Esophagus muscularis mucosa (tissue), 4 donors: ENCODE results near the gene PALMD. TPM values are rescaled to one million over a fixed set of nuclear protein-coding genes. Genes with fewer than 3 reads are reported as not detected.

Experiments
- DNase-seq: peaks from one replicate; pipeline ENCODE4 v3.0.0-alpha.2; 2017; ENCODE audit errors: extremely low spot score
- H3K27ac ChIP-seq, 4 donors: fragments of 200-600 bp; sonication (generic); replicated peaks in 1 of 4; 1 replicate in 3 of 4; 2 replicates in 1 of 4; pipeline ENCODE4 v1.5.1; 2016 to 2019; ENCODE audit warnings: mild to moderate bottlenecking in 1 of 4
- H3K27me3 ChIP-seq, 4 donors: fragments of 200-600 bp; sonication (generic); one replicate each; pipeline versions ENCODE4 v1.5.1 to v1.6.0; 2016 to 2019
- H3K36me3 ChIP-seq, 4 donors: fragments of 200-600 bp; sonication (generic); one replicate each; pipeline ENCODE4 v1.5.1; 2016 to 2019
- H3K4me1 ChIP-seq, 4 donors: fragments of 200-600 bp; sonication (generic); one replicate each; pipeline ENCODE4 v1.5.1; 2016 to 2019
- H3K4me3 ChIP-seq, 4 donors: fragments of 200-600 bp; sonication (generic); 1 replicate in 2 of 4; 2 replicates in 2 of 4; pipeline ENCODE4 v1.5.1; 2016 to 2019; ENCODE audit warnings: mild to moderate bottlenecking in 4 of 4, moderate library complexity in 1 of 4
- H3K9me3 ChIP-seq, 4 donors: fragments of 200-600 bp; sonication (generic); 1 replicate in 3 of 4; 2 replicates in 1 of 4; pipeline ENCODE4 v1.5.1; 2016 to 2019
- CTCF ChIP-seq, 3 experiments: fragments of 200-600 bp in 2 of 3; fragments of 450-650 bp in 1 of 3; sonication (generic) in 2 of 3; IDR thresholded peaks; one replicate each; pipeline ENCODE4 v1.5.1; 2017 to 2019; ENCODE audit warnings: antibody characterized with exemption in 3 of 3, mild to moderate bottlenecking in 2 of 3, moderate library complexity in 1 of 3
- EP300 ChIP-seq: sonication (generic); formaldehyde crosslinking; IDR thresholded peaks from one replicate; pipeline ENCODE4 v1.6.1; 2017; ENCODE audit warnings: antibody characterized with exemption
- POLR2A ChIP-seq: fragments of 450-650 bp; IDR thresholded peaks from one replicate; pipeline ENCODE4 v1.6.1; 2017; ENCODE audit warnings: antibody characterized with exemption, moderate library complexity, mild to moderate bottlenecking, low read depth
- POLR2AphosphoS5 ChIP-seq, 2 donors: sonication (generic); formaldehyde crosslinking; IDR thresholded peaks; one replicate each; pipeline ENCODE4 v1.6.1; 2017; ENCODE audit warnings: antibody characterized with exemption in 2 of 2
- WGBS: methylation state at CpG from one replicate; pipeline ENCODE4 v1.1.5; 2018; 5-methylcytosine and 5-hydroxymethylcytosine counted together
- intact Hi-C: fragments of 100-400 bp; cut with DNase I; formaldehyde crosslinking; loops from one replicate; pipeline ENCODE4 v1.15.1; 2023
- total RNA-seq, 4 donors: library from RNA; depleted of rRNA; stranded (reverse); fragments of >200 nt; gene quantifications; one replicate each; pipeline versions ENCODE4 v1.1.0 to v1.2.1, GENCODE V29; 2016

PALMD gene
- total RNA-seq, 4 donors from 2014 or later = 15.4 to 33.0 (median 27.5) TPM

GRCh38 chr1:99713006-99713405 is 67.1 kb downstream of the PALMD start:
- Histone ChIP-seq H3K27ac (no peak overlapping the region), H3K4me1 (no peaks in the 10 kb centered on the region), H3K9me3 (no peaks in the 10 kb centered on the region), H3K4me3 (no peak overlapping the region), H3K36me3 (peaks cover 0 to 48% (median 20%) of the 10 kb centered on the region in 4 donors), H3K27me3 (no peaks in the 10 kb centered on the region)
- WGBS = 100% methylated on average over 2 of the region's 2 CpGs
- intact Hi-C loops = loop anchor here (5.0 kb wide), 1 partner anchor 531 kb away; no protein-coding TSS in a partner anchor
- DNase-seq = no peak
- no peak for TF ChIP-seq POLR2A
- no peak for TF ChIP-seq EP300
- TF ChIP-seq POLR2AphosphoS5 (IDR thresholded peaks at IDR 0.05) = no peak
- TF ChIP-seq CTCF (IDR thresholded peaks at IDR 0.05) = no peak

- Histone ChIP-seq H3K27ac (no peak overlapping the region), H3K36me3 (peaks cover 0 to 34% (median 14%) of the 10 kb centered on the region in 4 donors), H3K4me1 (no peaks in the 10 kb centered on the region), H3K4me3 (no peak overlapping the region), H3K27me3 (no peaks in the 10 kb centered on the region), H3K9me3 (no peaks in the 10 kb centered on the region)
- whole genome bisulfite sequencing = 96% methylated on average over 1 of the region's 1 CpG
- no peak for DNase-seq
- TF ChIP-seq CTCF (IDR thresholded peaks at IDR 0.05) = no peak
- no peak for TF ChIP-seq POLR2A
- intact Hi-C loops = no loop called here
Measured at GRCh38 chr1:99717005-99717404, 71.1 kb downstream of the PALMD start.

- 100% methylated on average over 3 of the region's 3 CpGs for WGBS
- H3K27me3 ChIP-seq = no peaks in the 10 kb centered on the region
- intact Hi-C loops = no loop called here
Measured at GRCh38 chr1:99723251-99723650, 77.3 kb downstream of the PALMD start.

GRCh38 chr1:99725996-99726395 is 80.1 kb downstream of the PALMD start:
- DNase-seq = no peak
- Histone ChIP-seq H3K27me3 (no peaks in the 10 kb centered on the region), H3K36me3 (peaks cover 0 to 2% (median 0%) of the 10 kb centered on the region in 4 donors), H3K4me1 (peaks cover 0 to 6% (median 0%) of the 10 kb centered on the region in 4 donors), H3K4me3 (no peak overlapping the region), H3K9me3 (no peaks in the 10 kb centered on the region), H3K27ac (no peak overlapping the region)
- 71% methylated on average over 4 of the region's 4 CpGs for WGBS
- intact Hi-C loops = no loop called here
- TF ChIP-seq POLR2AphosphoS5 (IDR thresholded peaks at IDR 0.05) (no peak), POLR2A (no peak)

More at GRCh38 chr1:99723251-99723650, 77.3 kb downstream of the PALMD start:
- Histone ChIP-seq H3K9me3 (no peaks in the 10 kb centered on the region), H3K4me3 (no peak overlapping the region), H3K4me1 (peaks cover 0 to 4% (median 0%) of the 10 kb centered on the region in 4 donors), H3K36me3 (peaks cover 0 to 14% (median 5%) of the 10 kb centered on the region in 4 donors), H3K27ac (no peak overlapping the region)
- no peak for DNase-seq
- TF ChIP-seq CTCF (IDR thresholded peaks at IDR 0.05) = no peak
- TF ChIP-seq POLR2A = no peak
- no peak for TF ChIP-seq EP300
- TF ChIP-seq POLR2AphosphoS5 (IDR thresholded peaks at IDR 0.05) = no peak

GRCh38 chr1:99726407-99726806 is 80.5 kb downstream of the PALMD start:
- Histone ChIP-seq H3K4me3 (no peak overlapping the region), H3K27ac (no peak overlapping the region), H3K4me1 (peaks cover 0 to 6% (median 0%) of the 10 kb centered on the region in 4 donors), H3K9me3 (no peaks in the 10 kb centered on the region), H3K36me3 (peaks cover 0 to 2% (median 0%) of the 10 kb centered on the region in 4 donors), H3K27me3 (no peaks in the 10 kb centered on the region)
- no peak for TF ChIP-seq POLR2A
- no peak for TF ChIP-seq POLR2AphosphoS5 (IDR thresholded peaks at IDR 0.05)
- no peak for TF ChIP-seq EP300
- TF ChIP-seq CTCF (IDR thresholded peaks at IDR 0.05) = no peak
- intact Hi-C loops = no loop called here
- 100% methylated on average over 1 of the region's 1 CpG for WGBS
- no peak for DNase-seq
